Gastroesophageal sphincter (tissue), 4 donors: ENCODE results near the gene FKTN. TPM values are rescaled to one million over a fixed set of nuclear protein-coding genes. Genes with fewer than 3 reads are reported as not detected.

Experiments
- ATAC-seq: fragments of 150-250 bp; one replicate; pipeline ENCODE4 v1.9.1; 2016; ENCODE audit warnings: mild to moderate bottlenecking, moderate library complexity
- H3K27ac ChIP-seq, 4 donors: fragments of 200-600 bp; sonication (generic) in 3 of 4; 1 replicate in 3 of 4; 2 replicates in 1 of 4; pipeline ENCODE4 v1.5.1; 2016 to 2019
- H3K27me3 ChIP-seq: fragments of 200-600 bp; sonication (generic); one replicate; pipeline ENCODE4 v1.5.1; 2019
- H3K36me3 ChIP-seq, 2 donors: fragments of 200-600 bp; sonication (generic); one replicate each; pipeline ENCODE4 v1.5.1; 2019; ENCODE audit warnings: control low read depth in 1 of 2
- H3K4me1 ChIP-seq, 3 donors: fragments of 200-600 bp; sonication (generic); 1 replicate in 2 of 3; 2 replicates in 1 of 3; pipeline ENCODE4 v1.5.1; 2016 to 2019; ENCODE audit warnings: control low read depth in 2 of 3
- H3K4me3 ChIP-seq, 2 donors: fragments of 200-600 bp; sonication (generic); one replicate each; pipeline ENCODE4 v1.5.1; 2019; ENCODE audit warnings: mild to moderate bottlenecking in 1 of 2, moderate library complexity in 1 of 2
- H3K9me3 ChIP-seq, 3 donors: fragments of 200-600 bp; sonication (generic); one replicate each; pipeline ENCODE4 v1.5.1; 2017 to 2019; ENCODE audit warnings: control low read depth in 2 of 3
- CTCF ChIP-seq, 4 experiments: fragments of 200-600 bp in 2 of 4; fragments of 450-650 bp in 2 of 4; sonication (generic) in 1 of 4; IDR thresholded peaks; one replicate each; pipeline ENCODE4 v1.5.1; 2017 to 2019; ENCODE audit warnings: antibody characterized with exemption in 4 of 4, mild to moderate bottlenecking in 2 of 4, moderate library complexity in 2 of 4
- EP300 ChIP-seq: sonication (generic); formaldehyde crosslinking; IDR thresholded peaks from one replicate; pipeline ENCODE4 v1.6.1; 2017; ENCODE audit warnings: antibody characterized with exemption, mild to moderate bottlenecking
- POLR2A ChIP-seq, 2 donors: fragments of 450-650 bp; IDR thresholded peaks; one replicate each; pipeline ENCODE4 v1.6.1; 2017; ENCODE audit warnings: antibody characterized with exemption in 2 of 2, mild to moderate bottlenecking in 2 of 2, moderate library complexity in 1 of 2
- POLR2AphosphoS5 ChIP-seq: sonication (generic); formaldehyde crosslinking; IDR thresholded peaks from one replicate; pipeline ENCODE4 v1.6.1; 2017; ENCODE audit warnings: antibody characterized with exemption
- WGBS, 2 donors: methylation state at CpG; one replicate each; pipeline ENCODE4 v1.1.5; 2018; ENCODE audit warnings: low coverage in 1 of 2; 5-methylcytosine and 5-hydroxymethylcytosine counted together
- total RNA-seq, 4 donors: library from RNA; depleted of rRNA; stranded (reverse); fragments of >200 nt; gene quantifications; one replicate each; pipeline ENCODE4 v1.1.0, GENCODE V29; 2016

FKTN gene
- total RNA-seq, 4 donors from 2014 or later, result 5.7 to 44.3 (median 9.0) TPM

GRCh38 chr9:105672711-105673234 lies 114.8 kb downstream of the FKTN start:
- no peaks in the 10 kb centered on the region for H3K36me3 ChIP-seq
- no peak overlapping the region for H3K27ac ChIP-seq
- no peaks in the 10 kb centered on the region for H3K9me3 ChIP-seq
- peaks cover 11% of the 10 kb centered on the region for H3K27me3 ChIP-seq
- no peak for ATAC-seq
- no peaks in the 10 kb centered on the region for H3K4me1 ChIP-seq
- WGBS, 2 donors, result 51 to 54% methylated on average over 3 of the region's 3 CpGs
- no peak overlapping the region for H3K4me3 ChIP-seq
- TF ChIP-seq CTCF (IDR thresholded peaks at IDR 0.05) (no peak), POLR2A (IDR thresholded peaks at IDR 0.05) (no peak), EP300 (no peak), POLR2AphosphoS5 (no peak)

GRCh38 chr9:105673850-105674387 lies 116.0 kb downstream of the FKTN start:
- 73 to 100% methylated on average over 1 to 3 of the region's 3 CpGs for WGBS, 2 donors
- Histone ChIP-seq H3K9me3 (no peaks in the 10 kb centered on the region), H3K4me3 (no peak overlapping the region), H3K27ac (no peak overlapping the region), H3K36me3 (no peaks in the 10 kb centered on the region), H3K4me1 (no peaks in the 10 kb centered on the region), H3K27me3 (peaks cover 11% of the 10 kb centered on the region)
- TF ChIP-seq POLR2A (IDR thresholded peaks at IDR 0.05), result no peak
- no peak for TF ChIP-seq CTCF (IDR thresholded peaks at IDR 0.05)
- no peak for TF ChIP-seq POLR2AphosphoS5
- no peak for TF ChIP-seq EP300
- ATAC-seq, result no peak

GRCh38 chr9:105676351-105676923 lies 118.5 kb downstream of the FKTN start:
- Histone ChIP-seq H3K9me3 (no peaks in the 10 kb centered on the region), H3K36me3 (no peaks in the 10 kb centered on the region), H3K27me3 (no peaks in the 10 kb centered on the region), H3K4me1 (no peaks in the 10 kb centered on the region), H3K4me3 (no peak overlapping the region), H3K27ac (no peak overlapping the region)
- no peak for TF ChIP-seq EP300
- no peak for TF ChIP-seq POLR2AphosphoS5
- no peak for TF ChIP-seq CTCF (IDR thresholded peaks at IDR 0.05)
- TF ChIP-seq POLR2A (IDR thresholded peaks at IDR 0.05), result no peak
- ATAC-seq, result no peak
- WGBS, 2 donors, result 58 to 73% methylated on average over 4 of the region's 6 CpGs

GRCh38 chr9:105678163-105678562 lies 120.2 kb downstream of the FKTN start:
- TF ChIP-seq EP300, result no peak
- TF ChIP-seq POLR2AphosphoS5, result no peak
- TF ChIP-seq POLR2A (IDR thresholded peaks at IDR 0.05), result no peak
- no peak for TF ChIP-seq CTCF (IDR thresholded peaks at IDR 0.05)
- Histone ChIP-seq H3K27me3 (no peaks in the 10 kb centered on the region), H3K36me3 (no peaks in the 10 kb centered on the region), H3K27ac (no peak overlapping the region), H3K4me3 (no peak overlapping the region), H3K9me3 (no peaks in the 10 kb centered on the region), H3K4me1 (no peaks in the 10 kb centered on the region)
- no peak for ATAC-seq
- 90% methylated on average over 1 of the region's 1 CpG; no CpG with 5 or more reads in 1 of the 2 donors for WGBS, 2 donors

- Histone ChIP-seq H3K4me1 (no peaks in the 10 kb centered on the region), H3K9me3 (no peaks in the 10 kb centered on the region), H3K4me3 (no peak overlapping the region), H3K27me3 (no peaks in the 10 kb centered on the region), H3K36me3 (no peaks in the 10 kb centered on the region), H3K27ac (no peak overlapping the region)
- no peak for TF ChIP-seq POLR2A (IDR thresholded peaks at IDR 0.05)
- TF ChIP-seq POLR2AphosphoS5, result no peak
- no peak for TF ChIP-seq EP300
- TF ChIP-seq CTCF (IDR thresholded peaks at IDR 0.05), result no peak
- ATAC-seq, result no peak
- 50 to 53% methylated on average over 1 of the region's 1 CpG for WGBS, 2 donors
Measured at GRCh38 chr9:105678781-105679180, 120.8 kb downstream of the FKTN start.
